Tongue (tissue), 2 donors: Measurements from ENCODE around the gene MGMT. TPM values are rescaled to one million over a fixed set of nuclear protein-coding genes. Genes with fewer than 3 reads are reported as not detected.

Source experiments
- DNase-seq: peaks from one replicate; pipeline ENCODE4 v3.0.0-alpha.2; 2015
- total RNA-seq: library from RNA; depleted of rRNA; stranded (reverse); fragments of >200 nt; gene quantifications from one replicate; pipeline ENCODE4 v1.2.3, GENCODE V29; 2014

Gene MGMT
- total RNA-seq, 1 donor from 2014 or later: 37.8 TPM

DNA sequence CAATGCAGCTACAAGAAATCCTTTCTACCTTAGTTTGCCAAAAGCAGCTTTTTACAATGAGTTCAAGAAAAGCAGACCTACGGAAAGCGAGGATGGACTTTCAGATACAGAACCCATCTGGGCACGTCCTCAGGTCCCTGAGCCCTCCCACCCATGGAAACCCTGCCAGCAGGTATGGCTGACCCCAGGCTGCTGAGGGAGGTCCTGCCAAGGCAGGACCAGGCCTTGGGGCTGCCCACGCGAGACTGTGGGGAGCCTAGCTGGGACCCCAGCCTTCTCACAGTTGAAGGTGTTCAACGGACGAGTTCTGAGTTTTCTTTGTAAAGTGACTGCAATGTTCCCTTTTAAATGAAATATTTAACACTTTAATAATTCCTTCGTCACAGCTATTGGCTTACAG is 245.0 kb downstream of the MGMT start:
- no peak for DNase-seq

DNA sequence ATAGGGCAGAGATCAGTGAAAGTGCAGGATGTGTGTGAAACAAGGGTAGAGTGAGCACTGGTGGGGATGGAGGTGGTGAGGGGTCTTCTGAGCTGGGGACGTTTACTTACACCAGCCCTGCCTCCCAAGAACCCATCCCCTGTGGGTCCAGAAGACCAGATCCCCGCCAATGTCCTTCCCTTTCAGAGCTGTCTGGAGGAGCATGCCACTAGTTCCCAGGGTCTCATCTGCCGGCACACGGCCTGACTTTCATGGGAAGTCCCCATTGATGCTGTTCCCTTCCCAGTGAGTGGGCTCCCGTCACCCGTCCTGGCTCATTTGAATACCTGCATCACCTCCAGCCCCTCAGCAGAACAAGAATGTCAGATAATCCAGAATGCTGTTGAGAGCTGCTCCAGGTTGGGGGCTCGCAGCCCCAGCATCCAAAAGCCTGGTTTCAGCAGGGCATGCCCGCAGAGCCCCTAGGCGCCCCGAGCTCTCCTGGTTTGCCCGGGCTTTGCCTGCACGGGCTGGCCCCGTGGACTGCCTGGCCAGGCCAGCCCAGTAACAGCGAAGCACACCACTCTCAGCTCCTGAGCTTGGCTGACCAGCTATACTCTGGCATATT is 246.7 kb downstream of the MGMT start:
- DNase-seq: no peak

DNA sequence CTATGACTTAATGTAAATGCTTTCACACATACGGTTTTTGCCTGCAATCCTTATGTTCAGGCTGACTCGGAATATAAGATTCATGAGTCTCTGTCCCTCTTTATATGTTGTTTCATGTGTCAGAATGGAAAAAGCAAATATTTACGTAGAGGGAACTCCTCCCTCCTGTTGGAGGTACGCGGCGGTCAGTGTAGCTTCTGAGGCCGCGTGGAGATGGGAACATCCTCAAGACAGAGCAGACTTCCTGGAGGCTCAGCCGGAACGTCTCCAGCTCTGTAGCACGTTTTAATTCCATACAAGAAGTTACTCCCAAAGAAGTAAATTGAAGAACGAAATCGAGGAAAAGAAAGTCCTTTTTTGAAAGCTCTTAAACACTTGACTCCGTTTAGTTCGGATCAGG is 248.8 kb downstream of the MGMT start:
- DNase-seq: no peak

DNA sequence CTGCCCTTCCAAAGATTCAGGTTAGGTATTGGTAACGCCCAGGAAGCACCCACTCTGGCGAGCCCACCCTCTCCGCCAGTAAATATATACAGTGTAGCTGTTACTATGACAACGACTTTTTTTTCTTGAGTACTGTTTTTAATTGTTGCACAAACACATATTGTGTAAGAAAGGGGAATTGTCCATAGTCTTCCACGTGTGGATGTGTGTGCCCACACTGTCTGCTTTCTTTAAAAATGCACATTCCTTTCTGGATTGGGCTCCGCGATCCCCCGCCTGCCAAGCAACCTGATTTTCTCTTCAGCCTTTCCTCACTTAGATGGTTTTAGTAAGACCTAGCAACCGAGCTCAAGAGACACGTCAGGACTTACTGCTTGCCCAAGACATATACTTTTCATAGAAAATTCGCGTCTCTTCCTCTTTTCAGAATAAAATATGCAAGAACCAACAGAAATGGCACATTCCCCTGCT is 249.2 kb downstream of the MGMT start:
- peak; percentile 19 for DNase-seq

DNA sequence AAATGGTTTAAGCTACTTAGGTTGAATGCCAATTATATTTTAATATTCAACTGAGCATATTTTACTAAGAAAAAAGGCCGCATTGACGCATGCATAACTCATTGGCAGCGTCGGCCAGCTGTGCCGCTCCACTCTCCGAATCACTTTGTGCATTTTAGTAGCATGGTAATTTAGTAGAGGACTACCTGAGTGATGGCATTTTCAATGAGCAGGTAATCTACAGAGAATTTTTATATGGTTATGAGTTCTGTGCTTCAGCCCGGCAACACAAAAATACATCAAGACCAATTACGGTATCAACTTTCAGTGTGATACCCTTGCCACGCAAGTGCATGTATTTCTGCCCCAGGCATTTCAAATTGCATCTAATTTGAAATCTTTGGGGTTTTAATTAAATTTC is 249.8 kb downstream of the MGMT start:
- DNase-seq: no peak

DNA sequence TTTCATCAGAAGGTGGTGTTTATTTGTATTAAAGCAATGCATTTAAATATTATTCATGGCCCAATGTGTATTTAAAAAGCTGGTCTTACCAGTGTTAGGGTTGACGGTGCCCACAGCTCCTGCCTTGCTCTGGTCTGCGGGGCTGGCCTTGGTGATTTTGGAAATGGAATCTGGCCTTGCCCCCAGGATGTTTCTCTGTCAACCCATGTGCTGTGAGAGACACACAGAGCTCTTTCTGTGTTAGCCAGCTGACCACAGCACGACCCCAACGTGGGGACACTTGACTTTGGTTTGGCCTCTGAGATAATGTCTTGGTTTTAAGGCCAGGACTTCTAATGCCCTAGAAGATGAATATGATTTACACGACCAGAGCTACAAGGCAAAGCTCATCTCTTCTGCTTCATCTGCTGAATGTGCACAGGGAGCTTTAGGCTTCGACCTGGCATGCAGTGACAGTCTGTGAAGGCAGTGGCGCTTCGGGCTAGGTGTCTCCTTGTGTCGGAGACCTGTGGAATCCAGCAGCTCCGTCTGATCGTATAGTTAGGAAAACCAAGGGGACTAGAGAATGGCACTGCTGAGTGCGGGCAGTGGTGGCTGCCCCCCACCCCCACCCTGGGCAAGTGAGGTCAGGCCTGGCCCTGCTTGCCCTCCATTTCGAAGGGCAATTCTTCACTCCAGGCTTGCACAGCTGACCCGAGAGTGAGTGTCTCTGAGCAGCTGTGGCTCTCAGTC is 250.9 kb downstream of the MGMT start:
- no peak for DNase-seq

DNA sequence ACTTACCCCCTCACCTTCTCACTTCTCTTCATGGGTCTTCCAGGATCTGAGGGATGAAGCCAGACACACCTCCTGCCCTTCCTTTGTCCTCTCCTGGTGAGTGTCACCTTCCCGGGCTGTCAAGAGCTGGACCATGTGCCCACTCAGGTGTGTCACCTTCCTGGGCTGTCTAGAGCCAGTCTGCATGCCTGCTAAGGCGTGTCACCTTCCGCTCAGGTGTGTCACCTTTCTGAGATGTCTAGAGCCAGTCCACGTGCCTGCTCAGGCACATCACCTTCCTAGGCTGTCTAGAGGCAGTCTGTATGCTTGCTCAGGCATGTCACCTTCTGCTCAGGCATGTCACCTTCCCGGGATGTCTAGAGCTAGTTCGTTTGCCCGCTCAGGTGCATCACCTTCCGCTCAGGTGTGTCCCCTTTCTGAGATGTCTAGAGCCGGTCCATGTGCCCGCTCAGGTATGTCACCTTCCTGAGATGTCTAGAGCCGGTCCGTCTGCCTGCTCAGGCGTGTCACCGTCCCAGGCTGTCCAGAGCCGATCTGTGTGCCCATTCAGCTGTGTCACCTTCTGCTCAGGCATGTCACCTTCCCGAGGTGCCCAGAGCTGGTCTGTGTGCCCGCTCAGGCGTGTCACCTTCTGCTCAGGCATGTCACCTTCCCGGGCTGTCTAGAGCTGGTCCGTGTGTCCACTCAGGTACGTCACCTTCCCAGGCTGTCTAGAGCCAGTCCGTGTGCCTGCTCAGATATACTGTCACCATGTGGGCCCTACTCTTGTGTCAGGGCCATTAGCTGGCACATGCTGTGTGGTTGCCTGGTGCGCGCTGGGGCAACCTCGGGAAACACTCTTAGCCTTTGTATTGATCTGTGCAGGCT is 251.7 kb downstream of the MGMT start:
- DNase-seq: no peak

DNA sequence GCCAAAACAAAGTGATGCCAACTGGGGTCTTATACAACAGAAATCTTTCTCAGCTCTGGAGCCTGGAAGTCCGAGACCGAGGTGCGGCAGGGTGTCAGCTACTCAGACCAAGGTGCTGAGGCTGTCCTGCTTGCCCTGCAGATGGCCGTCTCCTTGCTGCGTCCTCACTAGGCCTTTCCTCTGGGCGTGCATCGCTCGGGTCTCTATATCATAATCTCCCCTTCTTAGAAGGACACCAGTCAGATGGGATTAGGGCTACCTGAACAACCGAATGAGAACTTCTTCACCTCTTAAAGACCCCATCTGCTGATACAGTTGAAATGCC is 252.3 kb downstream of the MGMT start:
- DNase-seq: no peak

DNA sequence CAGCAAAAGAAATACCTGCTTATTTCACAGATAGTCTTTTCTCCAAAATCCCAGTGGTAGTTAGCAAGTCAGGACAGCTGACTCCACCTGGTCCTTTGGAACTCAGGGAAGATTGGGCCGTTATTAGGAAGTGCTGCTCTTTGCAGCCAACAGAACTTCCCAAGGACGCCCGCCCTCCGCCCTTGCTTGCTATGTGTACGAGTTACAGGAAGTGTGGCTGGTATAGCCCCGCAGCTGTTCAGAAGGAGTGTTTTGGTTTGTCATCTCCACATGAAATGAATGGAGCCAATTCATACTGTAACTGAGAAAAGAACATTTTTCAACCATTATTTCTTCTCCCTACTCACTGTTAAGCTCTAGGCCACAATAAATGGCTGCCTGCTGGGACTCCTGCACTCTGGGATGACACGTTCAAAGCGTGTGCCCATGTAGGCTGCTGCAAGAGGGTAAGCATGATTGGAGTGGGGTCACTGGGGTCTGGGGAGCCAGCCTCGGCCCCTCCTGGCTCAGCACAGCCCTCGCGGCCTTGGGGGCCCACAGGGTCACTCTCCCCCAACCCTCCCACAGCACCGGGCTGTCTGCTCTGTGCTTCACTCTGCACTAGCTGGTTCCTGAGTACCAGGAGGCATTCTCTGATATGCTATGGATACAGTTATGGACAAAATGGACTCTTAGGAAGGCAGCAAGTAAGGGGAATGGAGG is 253.0 kb downstream of the MGMT start:
- peak; percentile 72 for DNase-seq

DNA sequence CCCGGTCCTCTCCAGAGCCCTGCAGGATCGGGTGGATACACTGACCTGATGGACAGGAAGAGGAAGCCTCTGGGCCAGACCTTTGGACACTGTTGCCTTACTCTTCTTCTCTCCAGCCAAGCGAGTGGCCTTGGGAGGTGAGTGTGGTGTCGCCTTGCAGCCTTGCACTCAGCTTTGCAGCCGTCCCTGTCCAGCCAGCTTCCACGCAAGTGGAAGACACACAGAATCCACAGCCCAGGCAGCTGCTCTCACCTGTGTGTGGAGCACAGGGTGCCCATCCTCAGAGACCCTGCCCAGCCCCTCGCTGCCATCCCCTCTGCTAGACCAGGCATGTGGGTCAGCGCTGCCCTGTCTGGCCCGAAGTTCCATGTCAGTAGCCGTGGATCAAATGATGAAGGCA is 258.0 kb downstream of the MGMT start:
- no peak for DNase-seq

DNA sequence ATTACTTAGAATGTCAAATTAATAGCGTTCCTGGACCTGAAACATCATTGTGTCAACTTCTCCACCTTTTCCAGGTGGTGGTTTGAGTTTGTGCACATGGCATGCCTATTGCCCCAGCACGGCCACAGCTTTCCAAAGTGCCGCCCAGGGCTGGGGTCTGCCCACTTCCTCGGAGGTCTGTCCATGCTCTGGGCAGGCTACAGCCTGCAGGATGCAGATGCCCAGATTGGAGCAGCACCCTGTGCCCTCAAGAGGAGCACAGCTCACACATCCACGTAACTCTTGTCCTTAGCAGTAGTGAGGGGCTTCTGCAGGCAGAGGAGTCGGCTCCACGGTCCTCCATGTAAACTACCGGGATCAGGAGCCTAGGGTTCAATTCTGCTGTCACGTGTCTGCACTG is 258.4 kb downstream of the MGMT start:
- DNase-seq: no peak

DNA sequence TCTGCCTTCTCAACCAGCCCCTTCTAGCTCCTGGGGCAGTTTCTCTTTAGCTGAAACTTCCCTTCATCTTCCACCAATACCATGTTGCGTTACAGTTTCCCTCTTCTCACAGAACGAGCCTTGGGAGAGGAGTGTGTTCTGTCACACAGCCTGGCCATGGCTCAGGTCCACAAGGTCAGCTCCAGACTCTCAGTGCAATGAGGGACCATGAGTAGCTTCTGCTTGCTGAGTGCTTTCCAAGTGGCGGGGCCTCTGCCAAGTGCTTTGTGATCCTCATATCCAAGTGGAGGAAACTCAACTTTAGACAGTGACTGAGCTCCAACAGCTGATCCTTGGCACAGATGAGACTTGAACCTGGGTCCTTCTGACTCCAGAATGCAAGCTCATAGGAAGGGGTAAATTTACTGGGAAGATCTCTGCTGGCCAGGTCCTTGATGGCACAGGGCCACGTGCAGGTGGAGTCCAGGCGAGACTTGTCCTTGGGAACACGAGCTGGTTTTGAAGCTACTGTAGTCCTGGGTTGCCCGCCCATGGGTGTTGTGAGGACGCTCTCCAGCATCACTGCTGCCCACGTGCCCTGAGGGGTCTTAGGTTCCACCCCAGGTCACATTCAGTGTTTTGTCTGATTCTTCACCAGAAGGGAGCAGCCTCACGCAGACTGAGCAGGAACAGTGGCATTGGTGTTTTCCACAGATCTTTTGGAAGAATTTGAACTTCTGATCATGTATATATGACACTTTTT is 259.0 kb downstream of the MGMT start:
- DNase-seq: no peak

DNA sequence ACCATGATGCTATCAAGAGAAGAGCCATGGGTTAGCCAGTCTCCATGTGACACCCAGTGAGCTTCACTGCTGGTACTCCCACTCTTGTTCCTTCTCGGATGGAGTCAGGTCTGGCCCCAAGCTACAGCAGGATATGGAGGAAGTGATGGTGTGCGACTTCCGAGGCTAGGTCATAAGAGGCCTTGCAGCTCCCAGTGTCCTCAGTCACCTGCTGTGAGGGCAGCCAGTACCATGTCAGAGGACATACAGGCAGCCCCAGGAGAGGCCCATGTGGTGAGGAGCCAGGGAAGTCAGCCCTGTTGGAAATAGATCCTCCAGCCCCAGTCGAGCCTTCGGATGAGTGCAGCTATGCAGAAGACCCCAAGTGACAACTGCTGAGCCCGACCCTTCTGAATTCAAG is 260.0 kb downstream of the MGMT start:
- DNase-seq: no peak

DNA sequence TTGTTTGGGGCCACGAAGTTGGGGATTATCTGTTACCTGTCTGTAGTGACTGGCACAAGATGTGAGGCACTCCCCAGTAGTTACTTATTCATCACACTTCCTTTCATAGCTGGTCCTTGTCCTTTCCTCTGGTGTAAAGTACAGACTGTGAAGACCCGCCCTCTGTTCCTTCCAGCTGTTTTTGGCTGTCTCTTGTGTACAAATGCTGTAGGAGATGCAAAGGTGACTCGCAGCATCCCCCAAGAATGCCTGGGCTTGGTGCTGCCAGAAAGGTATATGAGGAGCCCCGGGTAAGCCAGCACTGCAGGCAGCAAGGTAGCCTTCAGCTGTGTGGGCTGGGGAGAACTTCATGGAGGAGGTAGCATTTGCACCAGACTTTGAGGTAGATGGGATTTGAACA is 260.5 kb downstream of the MGMT start:
- DNase-seq: no peak

DNA sequence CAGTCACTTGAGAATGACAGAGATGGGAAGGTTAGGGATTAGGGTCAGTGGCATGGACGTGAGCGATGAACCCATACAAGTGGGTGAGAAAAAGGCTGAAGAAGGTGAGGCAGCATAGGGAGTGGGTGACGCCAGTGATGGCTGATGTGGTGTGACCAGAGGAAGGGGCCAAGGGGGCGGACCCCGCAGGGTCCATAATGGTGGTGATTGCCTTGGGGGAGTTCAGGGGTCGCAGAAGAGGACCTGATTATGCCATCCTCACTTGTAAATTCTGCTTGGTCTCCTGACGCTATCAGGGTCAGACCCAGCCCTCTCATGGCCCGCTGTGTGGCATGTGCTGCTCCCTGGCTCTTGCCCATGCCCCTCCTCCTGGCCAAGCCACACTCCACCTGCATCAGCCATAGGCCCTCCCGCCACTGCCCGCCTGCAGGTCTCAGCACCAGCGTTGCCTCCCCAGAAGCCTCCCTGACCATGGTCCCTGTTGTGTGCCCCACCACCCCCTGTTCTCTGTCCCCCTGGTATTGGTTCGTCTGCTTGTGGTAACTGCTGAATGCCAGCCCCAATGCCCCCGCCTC is 261.3 kb downstream of the MGMT start:
- DNase-seq: no peak

DNA sequence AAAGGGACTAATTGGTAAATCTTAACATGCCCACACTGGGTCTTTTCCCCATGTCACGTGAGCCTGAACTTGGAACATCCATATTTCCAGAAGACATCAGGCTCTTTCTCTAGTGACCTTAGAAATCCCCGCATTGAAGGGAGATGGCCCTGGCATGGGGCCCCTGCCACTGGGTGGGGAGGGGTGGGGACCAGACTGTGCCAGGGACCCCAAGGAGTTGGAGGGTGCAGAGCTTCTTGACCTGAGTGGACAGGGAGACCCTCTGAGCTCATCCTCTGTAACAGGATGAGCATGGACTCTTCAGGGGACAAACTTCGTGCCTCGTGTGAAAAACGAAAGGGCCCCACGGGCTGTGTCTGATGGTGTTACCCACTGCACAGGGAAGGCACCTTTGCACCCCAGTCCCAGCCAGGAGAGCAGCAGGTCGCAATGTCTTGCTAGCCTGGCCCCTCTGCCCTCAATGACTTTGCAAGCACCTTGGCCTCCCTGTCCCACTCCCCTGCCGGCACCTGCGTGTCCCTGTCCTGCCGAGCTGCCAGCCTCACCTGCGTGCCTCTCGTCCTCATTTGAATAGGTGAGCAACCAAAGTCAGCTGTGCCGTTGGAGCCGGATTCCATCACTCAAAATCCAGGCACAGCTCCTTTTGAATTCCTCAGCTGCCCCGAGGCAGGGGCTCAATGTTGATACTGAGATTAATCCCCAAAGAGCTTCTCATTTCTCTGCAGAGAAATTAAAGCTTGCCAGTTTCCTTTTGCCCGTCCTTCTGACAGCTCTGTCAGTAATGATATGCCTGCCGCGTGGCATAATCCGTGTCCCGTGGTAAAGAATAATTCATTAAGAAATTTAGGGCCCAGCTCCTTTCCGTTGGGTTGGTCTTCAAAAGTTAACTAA is 262.1 kb downstream of the MGMT start:
- no peak for DNase-seq

DNA sequence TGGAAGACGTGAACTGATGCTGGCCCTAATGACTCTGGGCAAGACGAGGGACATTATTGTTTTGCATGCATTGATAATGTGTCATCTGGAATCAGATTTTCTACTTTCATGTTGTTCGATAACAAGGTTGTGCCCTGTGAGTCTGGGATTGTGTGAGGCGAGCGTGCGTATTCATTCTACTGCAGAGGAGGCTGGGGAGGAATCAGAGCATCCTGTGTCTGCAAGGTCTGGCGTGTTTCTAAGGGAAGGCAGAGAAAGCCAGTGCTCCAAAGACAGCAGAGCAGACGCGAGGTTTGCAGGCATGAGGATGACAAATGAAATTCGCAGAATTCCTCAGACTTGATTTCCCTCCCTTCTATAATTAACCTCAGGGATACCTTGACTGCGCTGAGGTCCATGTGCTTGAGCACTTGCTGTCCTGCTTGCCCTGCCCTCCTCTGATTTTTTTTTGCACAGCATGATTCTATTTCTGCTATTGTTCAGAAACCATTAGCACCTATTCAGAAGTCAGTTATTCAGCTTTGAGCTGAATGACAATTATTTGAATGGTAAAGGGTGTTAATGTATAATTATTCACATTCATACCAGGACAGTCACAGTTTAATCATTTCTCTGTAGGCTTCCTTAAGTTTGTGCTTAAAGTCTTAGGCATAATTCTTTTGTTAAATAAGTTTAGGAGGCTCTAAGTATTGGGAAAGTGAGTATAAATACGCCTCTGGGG is 263.4 kb downstream of the MGMT start:
- DNase-seq: no peak

DNA sequence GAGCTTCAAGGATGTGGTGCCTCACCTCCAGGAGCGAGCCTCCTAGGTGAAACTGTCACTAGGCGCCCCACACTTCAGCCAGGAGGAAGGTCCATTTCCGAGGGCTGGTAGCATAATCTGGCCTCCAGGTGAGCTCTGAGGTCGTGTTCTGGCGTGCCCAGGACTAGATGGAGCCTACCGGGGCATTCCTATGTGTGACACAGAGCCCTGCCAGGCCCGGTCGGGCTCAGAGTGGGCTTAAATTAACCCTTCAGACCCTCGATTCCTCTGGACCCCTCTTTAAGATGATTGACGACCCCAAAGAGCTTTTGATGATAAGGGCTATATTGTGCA is 263.9 kb downstream of the MGMT start:
- no peak for DNase-seq

DNA sequence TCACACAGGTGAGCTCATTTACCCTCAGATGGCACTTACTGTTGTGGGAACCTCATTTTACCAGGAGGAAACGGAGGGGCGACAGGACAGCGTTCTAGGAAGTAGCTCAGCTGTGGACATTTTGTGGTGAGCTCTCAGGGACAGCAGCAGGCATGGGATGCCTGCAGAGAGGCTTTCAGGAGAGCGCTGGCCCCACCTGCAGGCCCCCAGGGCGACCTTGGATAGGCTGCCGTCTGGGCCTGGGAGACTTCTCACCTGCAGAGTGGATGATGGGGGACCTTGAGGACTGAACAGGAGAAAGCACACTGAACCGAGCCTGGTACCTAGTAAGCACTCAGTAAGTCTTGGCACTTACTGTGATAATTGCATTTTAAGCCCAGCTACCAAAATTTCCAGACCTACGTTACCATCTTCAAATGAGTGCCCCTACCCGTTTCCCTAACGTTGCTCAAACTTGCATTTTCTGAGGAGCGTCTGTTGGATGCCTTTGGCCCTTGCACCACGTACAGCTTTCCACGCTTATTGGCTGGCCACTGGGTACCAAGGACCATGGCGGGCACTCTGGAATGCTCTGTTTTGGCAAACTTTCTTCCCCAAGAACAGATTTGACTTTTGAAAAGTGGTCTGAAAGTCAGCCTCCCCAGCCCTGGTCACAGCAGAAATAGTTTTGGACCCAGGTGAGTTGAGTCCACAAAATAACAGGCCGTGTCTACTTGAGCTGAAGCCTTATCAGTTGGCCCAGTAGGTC is 273.7 kb downstream of the MGMT start:
- no peak for DNase-seq
